Stimulated activated CD8-positive, alpha-beta memory T cell treated with anti-CD3 and anti-CD28 coated beads, Interleukin-7, amount 100 ng/mL, for 48 hours (primary cell): Measurements from ENCODE around the gene UMAD1.

Source experiments
- DNase-seq, 2 donors: peaks; one replicate each; pipeline ENCODE4 v3.0.0-alpha.2; 2020; ENCODE audit warnings: low read depth in 1 of 2; ENCODE audit errors: extremely low read depth in 1 of 2

UMAD1 gene

DNA sequence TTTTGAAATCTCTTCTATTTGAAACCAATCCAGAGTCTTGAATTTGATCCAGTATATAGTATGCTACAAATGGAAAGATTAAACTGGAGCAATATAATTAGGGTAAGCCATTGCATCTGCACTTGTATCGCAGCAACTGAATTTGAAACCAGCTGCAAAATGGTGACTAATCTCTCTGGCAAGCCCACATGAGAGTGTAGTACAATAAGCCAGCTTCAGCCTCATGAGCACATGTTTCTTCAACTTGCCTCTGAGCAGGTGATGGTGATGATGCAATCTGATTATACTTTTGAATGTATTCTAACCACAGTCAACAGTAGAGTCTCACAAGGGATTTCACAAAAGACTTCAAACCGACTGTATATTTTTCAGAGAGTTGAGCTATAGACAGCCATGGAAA lies 78.7 kb downstream of the UMAD1 start:
- peak; percentile 2 to 40 for DNase-seq

DNA sequence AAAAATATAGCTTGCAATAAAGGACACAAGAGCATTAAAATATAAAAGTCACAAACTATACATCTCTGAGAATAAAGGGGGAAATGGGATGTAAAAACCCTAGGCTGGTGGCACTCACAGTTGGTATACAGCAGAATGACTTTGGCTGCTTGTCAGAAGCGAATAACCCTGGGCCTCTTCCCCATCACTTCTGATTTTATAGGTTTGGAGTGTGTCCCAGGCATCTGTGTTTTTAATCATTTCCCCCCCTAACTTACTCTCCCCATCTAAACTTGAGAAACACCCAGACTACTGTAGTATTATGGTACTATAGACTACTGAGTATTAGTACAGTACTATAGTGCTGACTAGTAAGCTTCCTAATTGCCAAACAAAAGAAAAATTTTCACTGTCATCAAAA lies 79.6 kb downstream of the UMAD1 start:
- no peak for DNase-seq

DNA sequence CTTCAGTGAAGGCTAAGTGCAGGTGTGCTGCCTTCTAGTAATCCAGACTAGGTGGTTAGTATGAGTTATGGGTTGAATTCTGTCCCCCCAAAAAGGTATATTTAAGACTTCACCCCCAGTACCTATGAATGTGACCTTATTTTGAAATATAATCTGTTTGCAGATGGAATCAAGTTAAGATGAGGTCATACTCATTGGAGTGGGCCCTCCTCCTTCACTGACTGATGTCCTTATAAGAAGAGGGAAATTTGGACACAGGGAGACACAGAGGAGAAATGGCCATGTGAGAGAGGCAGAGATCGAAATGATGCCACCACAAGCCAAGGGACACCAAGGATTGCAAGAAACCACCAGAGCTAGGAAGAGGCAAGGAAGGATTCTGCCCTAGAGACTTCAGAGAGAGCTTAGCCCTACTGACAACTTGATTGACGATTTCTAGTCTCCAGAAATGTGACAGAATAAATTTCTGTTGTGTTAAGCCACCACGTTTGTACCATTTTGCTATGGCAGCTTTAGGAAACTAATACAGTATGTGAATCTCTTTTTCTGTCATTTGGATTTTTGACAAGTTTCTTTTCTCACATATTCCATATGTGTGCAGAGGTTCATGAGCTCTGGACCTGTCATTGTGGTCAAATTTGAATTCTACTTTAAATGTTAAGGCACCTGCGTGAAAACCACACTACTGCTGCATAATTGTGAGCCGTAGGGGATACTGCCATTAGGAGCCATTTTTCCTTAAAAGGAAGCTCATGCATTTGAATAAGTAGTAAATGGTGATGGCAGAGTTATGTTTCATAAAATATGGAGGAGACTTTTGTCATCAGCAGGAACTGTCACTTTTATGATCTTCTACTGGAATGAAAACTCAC lies 80.4 kb downstream of the UMAD1 start:
- no peak for DNase-seq

DNA sequence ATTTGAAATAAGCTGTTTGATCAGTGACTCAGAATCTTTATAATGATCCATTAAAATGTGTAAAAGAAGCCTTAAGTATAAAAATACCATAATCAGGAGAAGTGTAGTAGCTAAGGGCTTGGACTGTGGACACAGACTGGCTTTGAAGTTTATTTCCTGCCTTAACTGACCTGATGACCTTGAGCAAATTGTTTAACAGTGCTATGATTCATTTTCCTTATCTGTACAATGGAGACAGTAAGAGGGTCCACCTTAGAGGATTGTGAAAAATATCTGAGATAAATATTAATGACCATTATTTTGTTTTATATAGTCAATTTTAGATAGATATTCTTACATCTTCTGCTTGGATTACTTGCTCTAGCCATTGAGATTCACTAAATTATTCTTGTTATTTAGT lies 91.2 kb downstream of the UMAD1 start:
- DNase-seq, result no peak

DNA sequence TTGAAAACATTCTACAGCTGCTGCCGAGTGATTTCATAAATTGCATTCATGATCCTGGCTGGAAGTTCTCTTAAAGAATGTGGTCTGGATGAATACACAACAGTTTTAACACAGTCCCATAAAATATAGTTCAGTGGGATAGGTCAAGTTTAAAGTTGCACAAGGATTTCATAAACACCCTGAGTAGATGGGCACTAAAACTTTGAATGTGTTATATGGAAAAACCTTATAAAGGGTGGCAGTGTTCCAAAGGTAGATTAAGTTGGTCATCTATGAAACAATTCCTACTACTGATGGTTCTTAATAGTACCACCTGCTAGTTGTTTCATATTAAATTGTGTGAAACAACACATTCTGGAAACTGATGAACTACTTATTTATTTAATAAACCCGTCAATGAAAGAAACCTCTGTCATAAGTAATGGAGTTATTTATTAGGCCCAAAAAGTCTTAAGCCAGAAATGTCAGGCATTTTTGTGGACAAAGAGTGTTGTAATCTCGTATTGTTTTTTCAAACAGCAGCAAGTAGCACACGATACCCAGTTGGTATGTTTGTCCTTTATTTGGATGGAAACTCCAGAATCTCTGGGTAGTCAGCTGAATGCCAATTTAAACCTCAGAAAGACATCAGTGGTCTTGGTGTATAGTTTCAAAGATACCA lies 92.2 kb downstream of the UMAD1 start:
- no peak for DNase-seq

DNA sequence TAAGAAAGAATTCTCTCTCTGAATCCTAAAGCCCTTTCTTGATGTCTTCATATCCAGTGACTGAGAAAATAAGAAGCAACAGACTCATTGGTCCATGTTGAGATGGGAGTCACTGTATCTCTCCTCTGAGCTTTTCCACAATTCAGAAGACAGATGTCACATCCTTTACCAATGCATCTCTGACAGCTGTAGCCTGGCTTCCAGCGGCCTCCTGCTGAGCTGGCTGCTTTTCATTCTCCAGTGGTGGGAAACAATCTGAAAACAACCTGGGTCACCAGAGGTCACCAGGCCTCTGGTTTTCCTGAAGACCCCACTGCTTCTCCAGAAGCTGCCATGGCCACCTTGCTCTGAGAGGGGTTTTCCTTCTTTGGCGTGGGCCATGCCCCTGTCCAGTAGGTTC lies 96.1 kb downstream of the UMAD1 start:
- DNase-seq, result no peak

DNA sequence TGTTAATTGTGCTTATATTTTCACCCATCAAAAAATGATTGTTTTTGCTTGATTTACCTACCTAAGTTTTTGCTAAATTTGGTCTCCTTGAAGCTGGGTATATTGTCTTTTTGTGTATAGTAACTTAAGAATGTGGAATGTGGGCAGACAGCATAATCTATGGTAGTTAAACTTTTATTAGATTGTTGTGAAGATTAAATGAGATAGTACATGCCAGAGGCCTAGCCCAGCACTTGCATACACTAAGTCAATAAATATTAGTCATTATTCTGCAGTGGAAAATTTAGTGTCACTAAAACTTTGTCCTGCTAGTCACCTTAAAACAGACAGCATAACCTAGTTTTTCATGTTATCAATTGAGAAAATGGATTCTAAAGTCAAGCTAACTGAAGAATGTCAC lies 97.1 kb downstream of the UMAD1 start:
- no peak for DNase-seq

DNA sequence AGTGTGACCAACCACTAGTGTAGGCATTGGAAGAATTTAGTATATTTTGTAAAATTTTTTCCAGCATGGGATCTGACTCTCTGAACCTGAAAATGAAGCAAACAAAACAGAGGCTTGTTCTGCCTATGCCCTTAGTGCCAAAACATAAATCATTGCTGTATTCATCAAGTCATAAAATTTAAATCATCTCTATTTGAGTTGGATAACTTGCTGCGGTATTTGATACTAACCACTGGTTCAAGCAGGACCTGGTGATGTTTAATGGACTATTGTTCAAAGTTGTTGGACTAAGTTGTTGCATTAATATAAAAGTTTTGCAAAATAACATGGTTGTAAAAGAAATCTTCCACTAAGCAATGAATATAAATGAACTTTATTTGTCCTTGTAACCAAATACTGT lies 97.6 kb downstream of the UMAD1 start:
- no peak for DNase-seq

DNA sequence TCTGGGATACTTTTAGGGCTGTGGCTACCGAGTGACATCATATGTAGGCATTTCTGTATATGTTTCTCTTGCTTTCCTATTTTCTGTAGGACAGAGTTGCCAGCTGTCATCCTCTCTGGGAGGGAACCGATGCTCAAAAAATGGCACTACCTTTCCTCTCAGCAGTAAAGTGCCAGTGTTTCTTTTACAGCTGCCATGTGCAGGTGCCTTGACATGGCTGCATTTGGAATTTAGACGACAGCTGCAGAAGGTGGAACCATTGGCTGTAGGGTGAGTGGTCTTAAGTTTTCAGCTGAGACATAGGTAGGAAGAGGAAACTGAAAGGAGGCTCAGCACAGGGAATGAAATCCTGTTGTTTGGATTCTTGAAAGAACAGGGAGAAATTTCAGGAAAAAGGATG lies 98.1 kb downstream of the UMAD1 start:
- no peak for DNase-seq

DNA sequence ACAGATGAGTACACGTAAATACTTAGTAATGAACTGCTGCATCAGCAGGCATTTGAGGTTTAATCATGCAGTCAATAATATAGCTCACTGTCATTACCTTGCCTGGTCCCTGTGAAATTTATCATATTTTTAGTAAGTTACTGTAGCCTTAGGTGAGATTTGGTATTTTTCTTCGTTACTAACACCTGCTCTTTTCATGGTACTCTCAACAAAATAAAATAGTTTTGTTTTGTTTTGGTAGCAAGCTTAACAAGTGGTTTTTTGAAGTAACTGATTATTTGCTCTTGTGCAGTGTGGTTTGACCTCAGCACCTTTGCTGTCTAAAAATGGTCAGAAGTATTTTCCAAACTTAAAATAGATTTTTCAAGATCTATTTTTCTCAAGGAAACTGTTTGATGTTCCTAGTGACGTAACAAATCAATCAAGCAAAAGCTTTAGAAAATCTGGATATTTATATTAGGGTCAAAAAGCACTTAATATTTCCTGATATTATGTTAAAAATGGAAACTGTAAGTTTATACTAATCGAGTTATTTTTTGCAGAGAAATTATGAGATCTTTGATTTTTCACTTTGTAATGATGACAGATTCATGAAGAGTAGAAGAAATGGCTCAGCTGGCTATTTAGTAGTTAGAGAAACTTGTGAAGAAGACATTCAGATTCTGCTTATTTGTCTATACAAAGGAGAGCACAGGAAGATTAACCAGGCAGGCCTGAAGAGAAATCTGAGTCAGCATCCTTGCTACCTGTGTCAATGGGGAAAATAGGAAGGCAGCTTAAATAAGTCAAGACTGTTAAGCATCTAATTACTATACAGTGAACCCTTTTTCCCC lies 98.9 kb downstream of the UMAD1 start:
- no peak for DNase-seq

DNA sequence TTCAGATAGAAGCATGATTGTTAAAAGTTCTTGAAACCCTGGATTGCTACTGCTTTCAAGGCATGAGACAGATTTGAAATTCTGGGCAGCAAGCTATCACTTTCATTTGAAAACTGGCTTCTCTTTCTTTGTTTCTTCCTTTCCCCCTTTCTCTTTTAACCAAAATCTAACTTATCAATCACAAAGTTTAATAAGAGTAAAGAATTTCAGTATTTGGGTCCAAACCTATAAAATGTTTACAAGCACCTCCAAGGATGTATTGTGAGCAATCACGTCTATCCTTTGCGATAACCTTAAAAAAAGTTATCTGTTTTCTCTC lies 99.4 kb downstream of the UMAD1 start:
- DNase-seq, result no peak

DNA sequence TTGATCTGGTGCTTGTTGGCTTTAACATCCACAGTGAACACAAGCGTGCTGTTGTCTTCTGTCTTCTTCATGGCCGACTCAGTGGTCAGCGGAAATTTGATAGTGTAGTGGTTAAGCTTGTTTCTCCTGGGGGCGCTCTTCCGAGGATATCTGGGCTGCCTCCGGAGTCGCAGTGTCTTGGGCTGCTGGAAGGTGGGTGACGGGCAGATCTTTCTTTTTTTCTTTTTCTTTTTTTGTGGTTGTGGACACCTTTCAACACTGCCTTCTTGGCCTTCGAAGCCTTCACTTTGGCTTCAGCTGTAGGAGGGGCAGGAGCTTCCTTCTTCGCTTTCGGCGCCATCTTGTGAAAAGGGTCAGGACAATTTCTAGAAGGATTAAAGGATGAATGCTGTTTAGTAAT lies 101.7 kb downstream of the UMAD1 start:
- no peak for DNase-seq

DNA sequence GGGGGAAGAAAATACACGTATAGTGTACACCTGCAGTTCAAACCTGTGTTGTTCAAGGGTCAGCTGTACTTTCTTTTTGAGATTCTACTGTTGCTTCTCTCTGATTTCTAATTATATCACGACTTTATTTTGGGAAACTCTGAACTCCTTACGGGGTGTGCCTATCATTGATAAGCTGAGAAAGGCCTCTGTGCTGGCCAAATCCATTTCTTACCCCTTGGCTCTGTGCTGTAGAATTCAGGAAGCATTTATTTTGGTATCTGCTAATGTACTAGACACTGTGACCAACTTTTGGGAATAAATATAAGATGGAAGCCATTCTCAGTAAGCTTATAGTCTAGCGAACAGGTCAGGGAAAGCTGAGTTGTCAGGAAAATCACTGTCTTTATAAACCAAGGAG lies 104.7 kb downstream of the UMAD1 start:
- DNase-seq, result no peak

DNA sequence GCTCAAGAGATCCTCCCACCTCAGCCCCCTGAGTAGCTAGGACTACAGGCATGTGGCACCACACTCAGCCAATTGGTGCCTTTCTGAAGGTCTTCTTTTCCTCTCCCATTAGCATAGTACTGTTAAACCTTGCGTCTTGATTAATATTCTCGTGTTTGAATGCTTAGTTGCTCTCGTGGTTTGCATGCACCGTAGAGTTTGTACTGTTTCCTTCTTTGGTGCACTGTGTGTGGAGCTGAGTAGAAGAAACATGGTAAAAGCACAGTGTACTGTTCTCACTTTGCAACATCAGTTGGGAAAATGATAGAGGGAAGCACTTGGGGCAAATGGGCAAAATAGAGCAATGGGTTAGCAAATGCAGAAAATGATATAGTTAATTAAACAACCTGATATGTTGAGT lies 105.4 kb downstream of the UMAD1 start:
- no peak for DNase-seq

DNA sequence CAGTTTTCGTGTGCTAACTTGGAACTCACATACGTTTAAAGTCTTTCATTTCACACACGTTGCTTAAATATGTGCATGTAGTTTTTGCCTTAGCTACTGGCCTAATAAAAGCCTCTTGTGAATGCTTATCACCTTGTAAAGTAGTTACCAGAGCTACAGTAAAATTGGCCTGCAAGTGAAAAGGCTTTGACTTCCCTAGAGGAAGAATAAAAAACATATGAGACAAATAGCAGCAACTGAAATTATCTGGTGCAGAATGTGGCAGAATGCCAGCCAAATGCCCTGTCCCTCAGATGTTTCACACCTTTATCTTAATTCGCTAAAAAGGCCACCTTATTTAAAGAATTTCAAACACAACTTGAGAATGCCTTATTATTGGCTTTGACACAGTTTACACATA lies 105.9 kb downstream of the UMAD1 start:
- no peak for DNase-seq

DNA sequence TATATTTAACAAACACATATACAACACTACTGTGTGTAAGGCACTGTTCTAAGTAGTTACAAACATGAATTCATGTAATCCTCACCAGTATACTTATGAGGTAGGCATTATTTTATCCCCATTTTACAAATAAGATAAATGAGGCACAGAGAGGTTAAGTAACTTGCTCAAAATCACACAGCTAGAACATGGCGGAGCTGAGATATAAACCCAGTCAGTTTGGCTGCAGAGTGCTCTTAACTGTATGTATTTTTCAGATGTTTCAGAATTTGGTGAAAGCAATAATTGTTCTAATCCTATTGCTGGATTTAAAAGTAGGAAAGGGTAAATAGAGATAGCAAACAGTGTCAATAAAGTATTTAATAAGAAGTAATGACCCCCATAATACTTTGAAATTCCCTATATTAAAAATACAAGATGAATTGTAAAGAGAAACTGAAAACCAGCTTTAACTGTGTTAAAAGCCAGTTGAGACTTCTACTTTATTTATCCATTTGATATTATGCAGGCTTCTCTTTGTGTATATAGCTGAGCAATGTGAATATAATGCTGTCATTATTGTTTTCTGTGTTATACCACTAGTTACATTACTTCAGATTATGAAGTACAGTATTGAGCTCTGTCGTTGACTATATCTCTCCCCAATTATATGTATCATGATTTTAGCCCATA lies 110.2 kb downstream of the UMAD1 start:
- no peak for DNase-seq

DNA sequence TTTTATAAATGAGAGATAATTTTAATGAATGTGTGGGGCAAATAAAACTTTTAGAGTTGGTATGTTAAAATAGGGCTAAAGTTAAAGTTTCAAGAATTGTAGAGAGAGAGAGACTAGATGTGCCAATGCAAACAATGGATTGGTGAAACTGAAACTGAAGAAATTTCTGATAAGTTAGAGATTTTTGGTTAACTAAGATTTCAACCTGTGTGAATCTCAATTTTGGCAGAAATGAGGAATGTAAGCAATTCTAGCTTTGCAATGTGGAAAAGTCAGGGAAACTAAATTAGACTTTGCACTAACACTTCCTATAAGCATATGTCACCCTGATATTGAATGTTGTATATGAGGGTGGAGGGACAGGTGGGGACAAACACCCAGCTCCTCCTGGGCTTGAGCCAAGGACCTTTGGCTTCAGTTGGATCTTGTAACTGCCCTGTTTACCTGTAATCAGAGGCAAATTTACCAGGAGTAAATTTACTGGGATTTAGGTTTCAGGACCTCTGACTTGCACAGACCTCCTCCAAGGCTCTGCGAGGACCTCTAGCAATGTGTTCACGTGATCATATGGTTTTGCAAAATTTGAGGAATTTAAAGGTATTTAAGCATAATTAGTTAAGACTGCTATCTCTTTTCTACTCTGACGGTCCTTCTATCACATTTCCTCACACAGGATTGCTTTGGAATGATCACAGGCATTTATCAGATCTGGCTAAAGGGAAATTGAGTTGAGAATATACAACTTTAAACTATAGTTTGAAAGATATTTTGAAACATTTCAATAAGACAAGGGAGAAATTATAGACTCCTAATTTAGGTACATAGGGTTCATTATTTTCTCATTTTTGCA lies 110.9 kb downstream of the UMAD1 start:
- DNase-seq, result no peak

DNA sequence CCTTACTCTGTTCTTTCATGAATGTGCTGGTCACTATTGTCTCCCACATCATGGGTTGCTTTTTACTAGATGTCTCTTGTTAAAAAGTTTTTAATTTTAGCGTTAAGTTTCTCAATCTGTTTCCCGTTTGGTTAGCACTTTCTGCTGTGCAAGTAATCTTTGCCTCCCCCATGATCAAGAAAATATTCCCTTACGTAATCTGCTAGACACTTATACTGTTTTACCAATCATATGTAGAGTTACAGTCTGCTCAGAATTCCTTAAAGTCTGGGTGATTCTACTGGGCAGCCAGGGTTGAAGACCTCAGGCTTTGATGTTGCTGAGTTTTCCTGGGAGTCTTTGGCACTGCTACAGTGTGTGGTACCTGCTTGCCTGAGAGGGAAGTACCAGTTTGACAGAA lies 116.0 kb downstream of the UMAD1 start:
- DNase-seq, result no peak

DNA sequence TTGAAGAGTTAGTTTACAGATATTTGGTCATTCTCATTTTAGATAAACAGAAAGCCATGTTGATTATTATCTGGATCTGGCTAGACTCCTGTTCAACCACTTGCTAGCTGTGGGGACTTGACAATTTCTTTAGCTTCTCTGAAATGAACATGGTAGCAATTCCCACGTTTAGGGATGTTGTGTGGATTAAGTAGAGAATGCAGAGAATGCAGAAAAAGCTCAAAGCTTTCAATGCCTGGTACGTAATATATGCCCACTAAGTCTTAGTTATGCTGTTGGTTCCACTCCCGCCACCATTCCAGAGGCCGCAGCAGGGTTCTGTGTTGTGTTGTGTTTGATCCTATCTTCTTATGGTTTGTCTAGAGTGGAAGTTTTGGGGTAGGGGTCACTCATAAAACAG lies 117.0 kb downstream of the UMAD1 start:
- no peak for DNase-seq

DNA sequence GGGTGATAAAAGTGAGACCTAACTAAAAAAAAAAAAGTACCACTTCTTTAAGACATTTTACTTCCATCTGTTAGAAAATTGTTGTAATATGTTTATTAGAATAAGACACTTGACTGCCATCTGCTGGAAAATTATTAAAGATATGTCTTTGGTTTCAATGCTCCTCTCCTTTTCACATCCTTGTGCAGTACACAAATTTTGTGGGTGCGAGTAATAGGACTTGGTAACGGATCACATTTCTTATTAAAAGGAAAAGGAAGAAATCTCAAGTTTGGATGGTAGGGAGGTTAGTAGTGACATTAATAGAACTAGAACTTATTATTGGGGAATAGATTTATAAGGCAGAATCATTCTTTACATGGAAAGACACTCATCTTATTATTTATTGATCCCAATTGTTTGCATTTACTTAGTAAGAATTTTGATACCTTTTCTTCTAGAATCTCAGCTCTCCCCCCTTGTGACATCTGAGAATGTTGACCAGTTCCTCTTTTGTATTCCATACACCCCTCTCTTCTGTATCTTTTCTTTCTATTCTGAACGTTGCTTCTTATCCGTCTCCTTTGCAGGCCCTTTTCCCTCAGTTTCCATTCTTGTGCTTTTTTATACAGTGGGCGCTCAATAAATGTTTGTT lies 120.9 kb downstream of the UMAD1 start:
- no peak for DNase-seq
